HepG2 (cell line): Measurements from ENCODE around the gene GATAD2B. TPM values are rescaled to one million over a fixed set of nuclear protein-coding genes. Genes with fewer than 3 reads are reported as not detected.

Experiments
- AKAP8 ChIP-seq: sonication (generic); formaldehyde crosslinking; IDR thresholded peaks from 2 replicates; pipeline ENCODE4 v1.5.1; 2020; ENCODE audit warnings: mild to moderate bottlenecking, missing genetic modification reagents
- ATF1 ChIP-seq: IDR thresholded peaks from 2 replicates; pipeline ENCODE4 v1.6.1; 2016; ENCODE audit warnings: mild to moderate bottlenecking, control low read depth
- KDM1A ChIP-seq: IDR thresholded peaks from 2 replicates; pipeline ENCODE4 v1.6.1; 2016; ENCODE audit warnings: missing compliant biosample characterization
- RBM39 ChIP-seq: fragments of 200-400 bp; formaldehyde crosslinking; IDR thresholded peaks from one replicate; pipeline ENCODE4 v1.6.1; 2018; ENCODE audit warnings: antibody characterized with exemption, mild to moderate bottlenecking, low read depth, low read length; ENCODE audit not compliant: poor library complexity, severe bottlenecking
- ZNF558 ChIP-seq: sonication (generic); formaldehyde crosslinking; IDR thresholded peaks from 2 replicates; pipeline ENCODE4 v1.9.0; 2022; ENCODE audit warnings: mild to moderate bottlenecking, missing genetic modification reagents, borderline replicate concordance
- polyA plus RNA-seq, 8 experiments: library from polyadenylated mRNA; depleted of rRNA in 3 of 8; stranded (reverse) in 7 of 8; unstranded in 1 of 8; fragments of >200 nt; fragmentation: Illumina TruSeq in 4 of 8; extraction: Trizol in 4 of 8; gene quantifications; 2 replicates each; pipeline versions ENCODE4 v1.2.1 to v1.2.3, GENCODE V29; 2011 to 2016; ENCODE audit warnings: low read depth in 4 of 8, missing spikeins in 1 of 8, mixed read lengths in 1 of 8; ENCODE audit not compliant: insufficient read depth in 1 of 8
- total RNA-seq, 5 experiments: library from RNA; depleted of rRNA; stranded (reverse); fragments of >200 nt; fragmentation: Illumina TruSeq; extraction: Trizol; gene quantifications; 2 replicates each; pipeline ENCODE4 v1.2.3, GENCODE V29; 2016; ENCODE audit warnings: low read depth in 1 of 5
- TF ChIP-seq, protein P1 (sequence below): sonication (generic); formaldehyde crosslinking; IDR thresholded peaks from 2 replicates; pipeline ENCODE4 v1.4.0; 2020; ENCODE audit warnings: missing genetic modification reagents, borderline replicate concordance
- TF ChIP-seq, protein P2 (sequence below): sonication (generic); formaldehyde crosslinking; IDR thresholded peaks from 2 replicates; pipeline ENCODE4 v1.5.0; 2020; ENCODE audit warnings: mild to moderate bottlenecking, missing genetic modification reagents, borderline replicate concordance

GATAD2B gene
- total and polyA plus RNA-seq, 2 of the 13 experiments (the other 11 are each of a cell fraction or from before 2014, with no cell fraction given), result 3.2 to 5.2 TPM

DNA sequence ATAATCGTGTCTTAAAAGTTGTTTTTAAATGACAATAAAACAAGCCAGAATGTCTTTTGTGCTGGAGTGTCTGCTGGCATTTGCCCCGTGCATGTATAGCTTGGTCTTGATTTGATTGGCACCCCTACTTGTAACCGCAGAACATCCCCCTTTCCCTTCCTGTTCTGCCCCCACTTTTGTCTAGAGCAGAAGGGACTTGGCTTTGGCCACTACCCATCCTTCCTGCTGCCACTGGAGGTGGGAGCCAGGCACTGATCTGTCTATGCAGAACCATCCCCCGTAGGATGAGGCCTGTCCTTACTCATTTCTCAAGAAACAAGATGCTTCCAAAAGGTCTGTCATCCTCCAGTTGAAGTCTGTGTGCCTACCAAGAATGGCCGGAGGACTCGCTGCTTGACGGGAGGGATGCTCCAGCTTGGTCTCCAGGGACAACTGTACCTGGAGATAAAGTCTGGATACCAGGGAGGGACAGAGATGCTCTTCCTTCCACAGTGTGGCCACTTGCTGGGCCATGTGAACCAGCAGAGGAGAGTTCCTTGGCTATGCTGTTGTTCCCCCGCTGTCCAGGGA is 148.7 kb downstream of the GATAD2B start (continued):
- TF ChIP-seq ATF1 (CRISPR knock-in tag) (no peak), KDM1A (CRISPR knock-in tag) (no peak), ZNF558 (CRISPR knock-in tag) (no peak), AKAP8 (CRISPR knock-in tag) (no peak), RBM39 (no peak)
- TF ChIP-seq, protein P1, sequence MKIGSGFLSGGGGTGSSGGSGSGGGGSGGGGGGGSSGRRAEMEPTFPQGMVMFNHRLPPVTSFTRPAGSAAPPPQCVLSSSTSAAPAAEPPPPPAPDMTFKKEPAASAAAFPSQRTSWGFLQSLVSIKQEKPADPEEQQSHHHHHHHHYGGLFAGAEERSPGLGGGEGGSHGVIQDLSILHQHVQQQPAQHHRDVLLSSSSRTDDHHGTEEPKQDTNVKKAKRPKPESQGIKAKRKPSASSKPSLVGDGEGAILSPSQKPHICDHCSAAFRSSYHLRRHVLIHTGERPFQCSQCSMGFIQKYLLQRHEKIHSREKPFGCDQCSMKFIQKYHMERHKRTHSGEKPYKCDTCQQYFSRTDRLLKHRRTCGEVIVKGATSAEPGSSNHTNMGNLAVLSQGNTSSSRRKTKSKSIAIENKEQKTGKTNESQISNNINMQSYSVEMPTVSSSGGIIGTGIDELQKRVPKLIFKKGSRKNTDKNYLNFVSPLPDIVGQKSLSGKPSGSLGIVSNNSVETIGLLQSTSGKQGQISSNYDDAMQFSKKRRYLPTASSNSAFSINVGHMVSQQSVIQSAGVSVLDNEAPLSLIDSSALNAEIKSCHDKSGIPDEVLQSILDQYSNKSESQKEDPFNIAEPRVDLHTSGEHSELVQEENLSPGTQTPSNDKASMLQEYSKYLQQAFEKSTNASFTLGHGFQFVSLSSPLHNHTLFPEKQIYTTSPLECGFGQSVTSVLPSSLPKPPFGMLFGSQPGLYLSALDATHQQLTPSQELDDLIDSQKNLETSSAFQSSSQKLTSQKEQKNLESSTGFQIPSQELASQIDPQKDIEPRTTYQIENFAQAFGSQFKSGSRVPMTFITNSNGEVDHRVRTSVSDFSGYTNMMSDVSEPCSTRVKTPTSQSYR (CRISPR knock-in tag), result no peak
- TF ChIP-seq, protein P2, sequence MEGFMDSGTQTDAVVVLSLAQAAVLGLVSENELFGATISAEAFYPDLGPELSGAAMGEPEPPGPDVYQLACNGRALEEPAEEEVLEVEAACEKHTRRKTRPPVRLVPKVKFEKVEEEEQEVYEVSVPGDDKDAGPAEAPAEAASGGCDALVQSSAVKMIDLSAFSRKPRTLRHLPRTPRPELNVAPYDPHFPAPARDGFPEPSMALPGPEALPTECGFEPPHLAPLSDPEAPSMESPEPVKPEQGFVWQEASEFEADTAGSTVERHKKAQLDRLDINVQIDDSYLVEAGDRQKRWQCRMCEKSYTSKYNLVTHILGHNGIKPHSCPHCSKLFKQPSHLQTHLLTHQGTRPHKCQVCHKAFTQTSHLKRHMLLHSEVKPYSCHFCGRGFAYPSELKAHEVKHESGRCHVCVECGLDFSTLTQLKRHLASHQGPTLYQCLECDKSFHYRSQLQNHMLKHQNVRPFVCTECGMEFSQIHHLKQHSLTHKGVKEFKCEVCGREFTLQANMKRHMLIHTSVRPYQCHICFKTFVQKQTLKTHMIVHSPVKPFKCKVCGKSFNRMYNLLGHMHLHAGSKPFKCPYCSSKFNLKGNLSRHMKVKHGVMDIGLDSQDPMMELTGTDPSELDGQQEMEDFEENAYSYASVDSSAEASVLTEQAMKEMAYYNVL (CRISPR knock-in tag), result no peak
